A673 (cell line): Measurements from ENCODE around the gene IL4R.

Experiments
- CTCF ChIP-seq: fragments of 300-800, 200-600 bp; sonication (generic); conservative IDR thresholded peaks from 2 replicates; pipeline ENCODE4 v1.5.1; 2017; ENCODE audit warnings: low read depth, mild to moderate bottlenecking, antibody characterized with exemption, low read length, moderate library complexity, mixed read lengths
- EZH2 ChIP-seq: fragments of 200-600 bp; sonication (generic); IDR thresholded peaks from 2 replicates; pipeline ENCODE4 v1.6.1; 2017; ENCODE audit warnings: borderline replicate concordance, low read depth, mild to moderate bottlenecking, mixed read lengths, antibody characterized with exemption, low read length; ENCODE audit not compliant: poor library complexity, severe bottlenecking

GRCh38 chr16:27327586-27327915, 13.8 kb downstream of the IL4R start:
- no peak for TF ChIP-seq CTCF
- no peak for TF ChIP-seq EZH2
